ENCODE measurements around the gene RFX6.

Gene RFX6

GRCh38 chr6:116945809-116946208 lies 68.8 kb downstream of the RFX6 start (continued):
- TF ChIP-seq ZXDB (tag by site-specific recombination; IDR thresholded peaks at IDR 0.05) (peak; percentile 95), ZNF830 (tag by site-specific recombination; IDR thresholded peaks at IDR 0.05; ENCODE audit: low read depth) (no peak), ZNF658 (tag by site-specific recombination; IDR thresholded peaks at IDR 0.05) (no peak), TCF7L2 (IDR thresholded peaks at IDR 0.05; ENCODE audit: borderline replicate concordance, low read depth, low read length) (peak; percentile 95), ZNF175 (tag by site-specific recombination; IDR thresholded peaks at IDR 0.05) (no peak), ZNF626 (tag by site-specific recombination; IDR thresholded peaks at IDR 0.05) (no peak), ZNF132 (tag by site-specific recombination; IDR thresholded peaks at IDR 0.05; ENCODE audit: borderline replicate concordance) (no peak), ZNF423 (tag by site-specific recombination; IDR thresholded peaks at IDR 0.05) (no peak), GLI2 (tag by site-specific recombination; IDR thresholded peaks at IDR 0.05; ENCODE audit: borderline replicate concordance, low read depth) (peak; percentile 91), ZNF19 (tag by site-specific recombination; IDR thresholded peaks at IDR 0.05; ENCODE audit: low read depth) (no peak), ZSCAN16 (tag by site-specific recombination; IDR thresholded peaks at IDR 0.05) (no peak), ZNF157 (tag by site-specific recombination; IDR thresholded peaks at IDR 0.05) (no peak), MZF1 (tag by site-specific recombination; IDR thresholded peaks at IDR 0.05; ENCODE audit: borderline replicate concordance) (peak; percentile 71; the same call in 1 of the 2 replicates), SP3 (tag by site-specific recombination; IDR thresholded peaks at IDR 0.05) (peak; percentile 41), PRDM1 (tag by site-specific recombination; IDR thresholded peaks at IDR 0.05) (no peak), RBAK (tag by site-specific recombination; IDR thresholded peaks at IDR 0.05) (no peak), ZSCAN5A (tag by site-specific recombination; IDR thresholded peaks at IDR 0.05) (no peak), ZNF48 (tag by site-specific recombination; IDR thresholded peaks at IDR 0.05) (no peak), ZBTB17 (tag by site-specific recombination; IDR thresholded peaks at IDR 0.05) (peak; percentile 91), ZNF629 (tag by site-specific recombination; IDR thresholded peaks at IDR 0.05) (peak; percentile 97), ZNF239 (tag by site-specific recombination; IDR thresholded peaks at IDR 0.05) (no peak), ZNF223 (tag by site-specific recombination; IDR thresholded peaks at IDR 0.05) (no peak), ZSCAN18 (tag by site-specific recombination; IDR thresholded peaks at IDR 0.05) (no peak), ZNF785 (tag by site-specific recombination; IDR thresholded peaks at IDR 0.05) (no peak), ZBTB20 (tag by site-specific recombination; IDR thresholded peaks at IDR 0.05) (no peak), ZNF366 (tag by site-specific recombination; conservative IDR thresholded peaks at IDR 0.05) (peak; percentile 97), ZNF654 (tag by site-specific recombination; IDR thresholded peaks at IDR 0.05; ENCODE audit: low read depth) (peak; percentile 21; the same call in 1 of the 2 replicates), HOXA7 (CRISPR knock-in tag; IDR thresholded peaks at IDR 0.05; ENCODE audit: borderline replicate concordance) (no peak), ZNF2 (tag by site-specific recombination; IDR thresholded peaks at IDR 0.05) (no peak; the same call in 1 of the 2 replicates), ZNF174 (tag by site-specific recombination; IDR thresholded peaks at IDR 0.05) (no peak), ZNF202 (tag by site-specific recombination; IDR thresholded peaks at IDR 0.05; ENCODE audit: borderline replicate concordance) (no peak), ZFP37 (tag by site-specific recombination; IDR thresholded peaks at IDR 0.05) (peak; percentile 75), ZNF549 (tag by site-specific recombination; IDR thresholded peaks at IDR 0.05) (no peak), ZNF121 (tag by site-specific recombination; IDR thresholded peaks at IDR 0.05) (no peak), GFI1B (tag by site-specific recombination; IDR thresholded peaks at IDR 0.05) (no peak), ZNF514 (tag by site-specific recombination; IDR thresholded peaks at IDR 0.05) (no peak), ZNF707 (tag by site-specific recombination; IDR thresholded peaks at IDR 0.05) (no peak), ZNF211 (tag by site-specific recombination; IDR thresholded peaks at IDR 0.05; ENCODE audit: low read depth) (no peak)
- TF ChIP-seq, protein P1, sequence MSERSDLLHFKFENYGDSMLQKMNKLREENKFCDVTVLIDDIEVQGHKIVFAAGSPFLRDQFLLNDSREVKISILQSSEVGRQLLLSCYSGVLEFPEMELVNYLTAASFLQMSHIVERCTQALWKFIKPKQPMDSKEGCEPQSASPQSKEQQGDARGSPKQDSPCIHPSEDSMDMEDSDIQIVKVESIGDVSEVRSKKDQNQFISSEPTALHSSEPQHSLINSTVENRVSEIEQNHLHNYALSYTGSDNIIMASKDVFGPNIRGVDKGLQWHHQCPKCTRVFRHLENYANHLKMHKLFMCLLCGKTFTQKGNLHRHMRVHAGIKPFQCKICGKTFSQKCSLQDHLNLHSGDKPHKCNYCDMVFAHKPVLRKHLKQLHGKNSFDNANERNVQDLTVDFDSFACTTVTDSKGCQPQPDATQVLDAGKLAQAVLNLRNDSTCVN (tag by site-specific recombination; optimal IDR thresholded peaks at IDR 0.05) = no peak
- TF ChIP-seq, protein P2, sequence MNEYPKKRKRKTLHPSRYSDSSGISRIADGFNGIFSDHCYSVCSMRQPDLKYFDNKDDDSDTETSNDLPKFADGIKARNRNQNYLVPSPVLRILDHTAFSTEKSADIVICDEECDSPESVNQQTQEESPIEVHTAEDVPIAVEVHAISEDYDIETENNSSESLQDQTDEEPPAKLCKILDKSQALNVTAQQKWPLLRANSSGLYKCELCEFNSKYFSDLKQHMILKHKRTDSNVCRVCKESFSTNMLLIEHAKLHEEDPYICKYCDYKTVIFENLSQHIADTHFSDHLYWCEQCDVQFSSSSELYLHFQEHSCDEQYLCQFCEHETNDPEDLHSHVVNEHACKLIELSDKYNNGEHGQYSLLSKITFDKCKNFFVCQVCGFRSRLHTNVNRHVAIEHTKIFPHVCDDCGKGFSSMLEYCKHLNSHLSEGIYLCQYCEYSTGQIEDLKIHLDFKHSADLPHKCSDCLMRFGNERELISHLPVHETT (tag by site-specific recombination; IDR thresholded peaks at IDR 0.05) = peak; percentile 99

Data from HEK293 (cell line).